HL-60 (cell line): Measurements from ENCODE around the gene B4GAT1.
A peak's percentile ranks its signal among the peaks of the same experiment; 100 is the strongest.
"Not testable (repeated sequence)": the region's sequence is repeated elsewhere in the genome, so short reads cannot be mapped to it uniquely, and the experiment has no call there.

Experiments used
- DNase-seq, 2 experiments: peaks; one replicate each; pipeline ENCODE4 v3.0.0-alpha.2; 2010 to 2020; ENCODE audit warnings: low read depth in 1 of 2, low spot score in 1 of 2
- H3K27ac ChIP-seq: fragments of 250-450 bp; sonication (Bioruptor Pico); replicated peaks from 2 replicates; pipeline ENCODE4 v1.5.1; 2020; ENCODE audit warnings: mild to moderate bottlenecking, moderate library complexity
- H3K27me3 ChIP-seq: fragments of 250-450 bp; sonication (Bioruptor Pico); 2 replicates; pipeline ENCODE4 v1.5.1; 2021; ENCODE audit warnings: mild to moderate bottlenecking, moderate library complexity; ENCODE audit not compliant: insufficient read depth, poor library complexity, severe bottlenecking
- H3K4me3 ChIP-seq: replicated peaks from 2 replicates; pipeline ENCODE4 v1.5.1; 2011; ENCODE audit warnings: mild to moderate bottlenecking, control low read depth, low read length; ENCODE audit not compliant: insufficient read depth
- GABPA ChIP-seq: IDR thresholded peaks from 2 replicates; pipeline ENCODE4 v1.6.1; 2012; ENCODE audit warnings: low read depth
- POLR2AphosphoS5 ChIP-seq: IDR thresholded peaks from 2 replicates; pipeline ENCODE4 v1.6.1; 2012; ENCODE audit warnings: low read depth
- SPI1 ChIP-seq: IDR thresholded peaks from 2 replicates; pipeline ENCODE4 v1.6.1; 2012; ENCODE audit warnings: low read depth, mild to moderate bottlenecking, borderline replicate concordance
- TF ChIP-seq, protein P1 (sequence below): IDR thresholded peaks from 2 replicates; pipeline ENCODE4 v1.6.1; 2012; ENCODE audit warnings: low read depth; ENCODE audit not compliant: insufficient replicate concordance
- TF ChIP-seq, protein P2 (sequence below): IDR thresholded peaks from one replicate; pipeline ENCODE4 v1.5.1; 2011; ENCODE audit warnings: low read length, control low read depth, inconsistent platforms; ENCODE audit not compliant: insufficient read depth

B4GAT1 gene

DNA sequence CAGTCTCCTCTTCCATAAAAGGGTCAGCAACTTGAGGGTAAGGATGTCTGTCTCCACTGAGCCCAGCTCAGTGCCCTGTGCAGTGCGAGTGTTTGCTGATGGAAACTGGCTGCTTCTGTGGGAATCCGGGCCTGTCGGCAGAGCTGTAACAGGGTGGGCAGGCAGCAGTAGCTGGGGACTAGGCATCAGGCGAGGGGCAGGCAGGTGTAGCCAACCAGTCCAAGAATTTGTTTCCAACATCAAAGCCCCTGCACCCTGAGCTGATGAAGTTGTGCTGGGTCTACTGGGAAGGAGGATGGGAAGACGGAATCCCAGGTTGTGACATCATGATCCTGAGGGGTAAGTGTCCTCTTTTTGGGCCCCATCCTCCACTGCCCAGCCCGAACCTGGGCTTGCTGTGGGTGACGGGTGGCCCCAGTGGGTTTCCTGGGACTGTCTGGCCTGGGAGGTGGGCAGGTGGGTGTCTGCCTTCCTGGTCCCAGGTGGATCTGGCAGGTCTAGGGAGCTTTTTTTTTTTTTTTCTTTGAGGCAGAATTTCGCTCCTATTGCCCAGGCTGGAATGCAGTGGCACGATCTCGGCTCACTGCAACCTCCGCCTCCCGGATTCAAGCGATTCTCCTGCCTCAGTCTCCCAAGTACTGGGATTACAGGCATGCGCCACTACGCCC is 13.1 kb upstream of the B4GAT1 start:
- TF ChIP-seq GABPA (no peak), POLR2AphosphoS5 (peak; percentile 75), SPI1 (no peak)
- TF ChIP-seq, protein P1, sequence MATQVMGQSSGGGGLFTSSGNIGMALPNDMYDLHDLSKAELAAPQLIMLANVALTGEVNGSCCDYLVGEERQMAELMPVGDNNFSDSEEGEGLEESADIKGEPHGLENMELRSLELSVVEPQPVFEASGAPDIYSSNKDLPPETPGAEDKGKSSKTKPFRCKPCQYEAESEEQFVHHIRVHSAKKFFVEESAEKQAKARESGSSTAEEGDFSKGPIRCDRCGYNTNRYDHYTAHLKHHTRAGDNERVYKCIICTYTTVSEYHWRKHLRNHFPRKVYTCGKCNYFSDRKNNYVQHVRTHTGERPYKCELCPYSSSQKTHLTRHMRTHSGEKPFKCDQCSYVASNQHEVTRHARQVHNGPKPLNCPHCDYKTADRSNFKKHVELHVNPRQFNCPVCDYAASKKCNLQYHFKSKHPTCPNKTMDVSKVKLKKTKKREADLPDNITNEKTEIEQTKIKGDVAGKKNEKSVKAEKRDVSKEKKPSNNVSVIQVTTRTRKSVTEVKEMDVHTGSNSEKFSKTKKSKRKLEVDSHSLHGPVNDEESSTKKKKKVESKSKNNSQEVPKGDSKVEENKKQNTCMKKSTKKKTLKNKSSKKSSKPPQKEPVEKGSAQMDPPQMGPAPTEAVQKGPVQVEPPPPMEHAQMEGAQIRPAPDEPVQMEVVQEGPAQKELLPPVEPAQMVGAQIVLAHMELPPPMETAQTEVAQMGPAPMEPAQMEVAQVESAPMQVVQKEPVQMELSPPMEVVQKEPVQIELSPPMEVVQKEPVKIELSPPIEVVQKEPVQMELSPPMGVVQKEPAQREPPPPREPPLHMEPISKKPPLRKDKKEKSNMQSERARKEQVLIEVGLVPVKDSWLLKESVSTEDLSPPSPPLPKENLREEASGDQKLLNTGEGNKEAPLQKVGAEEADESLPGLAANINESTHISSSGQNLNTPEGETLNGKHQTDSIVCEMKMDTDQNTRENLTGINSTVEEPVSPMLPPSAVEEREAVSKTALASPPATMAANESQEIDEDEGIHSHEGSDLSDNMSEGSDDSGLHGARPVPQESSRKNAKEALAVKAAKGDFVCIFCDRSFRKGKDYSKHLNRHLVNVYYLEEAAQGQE = peak; percentile 3
- TF ChIP-seq, protein P2, sequence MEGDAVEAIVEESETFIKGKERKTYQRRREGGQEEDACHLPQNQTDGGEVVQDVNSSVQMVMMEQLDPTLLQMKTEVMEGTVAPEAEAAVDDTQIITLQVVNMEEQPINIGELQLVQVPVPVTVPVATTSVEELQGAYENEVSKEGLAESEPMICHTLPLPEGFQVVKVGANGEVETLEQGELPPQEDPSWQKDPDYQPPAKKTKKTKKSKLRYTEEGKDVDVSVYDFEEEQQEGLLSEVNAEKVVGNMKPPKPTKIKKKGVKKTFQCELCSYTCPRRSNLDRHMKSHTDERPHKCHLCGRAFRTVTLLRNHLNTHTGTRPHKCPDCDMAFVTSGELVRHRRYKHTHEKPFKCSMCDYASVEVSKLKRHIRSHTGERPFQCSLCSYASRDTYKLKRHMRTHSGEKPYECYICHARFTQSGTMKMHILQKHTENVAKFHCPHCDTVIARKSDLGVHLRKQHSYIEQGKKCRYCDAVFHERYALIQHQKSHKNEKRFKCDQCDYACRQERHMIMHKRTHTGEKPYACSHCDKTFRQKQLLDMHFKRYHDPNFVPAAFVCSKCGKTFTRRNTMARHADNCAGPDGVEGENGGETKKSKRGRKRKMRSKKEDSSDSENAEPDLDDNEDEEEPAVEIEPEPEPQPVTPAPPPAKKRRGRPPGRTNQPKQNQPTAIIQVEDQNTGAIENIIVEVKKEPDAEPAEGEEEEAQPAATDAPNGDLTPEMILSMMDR = no peak
- no peak overlapping the region for H3K27ac ChIP-seq
- H3K4me3 ChIP-seq = no peak overlapping the region
- no peaks in the 10 kb centered on the region for H3K27me3 ChIP-seq
- no peak for DNase-seq

DNA sequence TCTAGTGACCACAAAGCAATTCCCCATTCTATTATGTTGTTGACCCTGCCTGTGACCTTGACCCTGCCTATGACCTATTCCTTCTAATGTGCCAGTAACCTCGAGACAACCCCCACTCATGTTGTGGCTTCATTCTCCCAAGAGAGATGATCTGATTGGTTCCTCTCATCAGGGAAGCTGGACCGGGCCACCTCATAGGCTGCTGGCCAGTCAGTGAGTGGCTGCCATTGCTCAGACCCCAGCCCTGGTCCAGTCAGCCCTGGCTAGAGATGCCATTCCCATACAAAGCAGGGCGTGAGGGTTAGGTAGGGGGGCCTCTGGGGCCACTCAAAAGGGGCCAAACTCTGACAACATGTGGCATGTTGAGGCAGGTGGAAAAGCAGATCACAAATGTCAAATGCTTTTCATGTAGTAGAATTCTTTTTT is 12.2 kb upstream of the B4GAT1 start:
- Histone ChIP-seq H3K27me3 (no peaks in the 10 kb centered on the region), H3K27ac (no peak overlapping the region), H3K4me3 (no peak overlapping the region)
- DNase-seq = no peak
- peak; percentile 54 for TF ChIP-seq POLR2AphosphoS5
- TF ChIP-seq, protein P2 = no peak

DNA sequence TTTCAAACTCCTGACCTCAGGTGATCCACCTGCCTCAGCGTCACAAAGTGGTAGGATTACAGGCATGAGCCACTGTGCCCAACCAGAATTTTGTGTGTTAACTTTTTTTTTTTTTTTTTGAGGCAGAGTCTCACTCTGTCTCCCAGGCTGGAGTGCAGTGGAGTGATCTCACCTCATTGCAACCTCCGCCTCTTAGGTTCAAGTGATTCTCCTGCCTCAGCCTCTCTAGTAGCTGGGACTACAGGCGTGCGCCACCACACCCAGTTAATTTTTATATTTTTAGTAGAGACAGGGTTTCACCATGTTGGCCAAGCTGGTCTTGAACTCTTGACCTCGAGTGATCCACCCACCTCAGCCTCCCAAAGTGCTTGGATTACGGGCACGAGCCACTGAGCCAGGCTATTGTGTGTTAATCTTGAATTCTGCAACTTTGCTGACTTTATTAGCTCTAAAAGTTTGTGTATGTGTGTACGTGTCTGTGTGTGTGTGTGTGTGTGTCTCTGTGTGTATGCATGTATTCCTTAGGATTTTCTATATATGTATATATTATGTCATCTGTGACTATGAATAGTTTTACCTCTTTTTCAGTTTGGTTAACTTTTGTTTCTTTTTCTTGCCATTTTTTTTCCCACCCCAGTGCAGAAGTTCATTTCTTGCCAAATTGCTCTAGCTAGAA is 3.3 kb upstream of the B4GAT1 start:
- H3K27ac ChIP-seq, H3K4me3 ChIP-seq, DNase-seq, H3K27me3 ChIP-seq: not testable (repeated sequence)

DNA sequence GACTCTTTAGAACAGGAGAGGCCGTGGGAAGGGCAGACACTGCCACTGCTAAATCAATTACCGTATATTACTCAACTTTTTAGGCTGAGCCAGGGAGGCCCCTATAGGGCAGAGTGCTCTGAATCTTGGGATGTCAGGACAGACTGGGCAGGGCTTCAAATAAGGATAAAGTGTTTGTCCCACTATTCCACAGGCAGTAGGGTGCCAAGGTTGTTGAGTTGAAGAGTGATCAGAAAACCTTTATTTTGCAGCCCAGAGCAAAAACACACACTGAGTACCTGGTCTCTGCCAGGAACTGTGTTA is 1.6 kb upstream of the B4GAT1 start:
- no peak overlapping the region for H3K27ac ChIP-seq
- TF ChIP-seq, protein P1 = no peak
- TF ChIP-seq, protein P2 = no peak
- TF ChIP-seq GABPA = no peak
- no peak for TF ChIP-seq POLR2AphosphoS5
- TF ChIP-seq SPI1 = no peak
- no peaks in the 10 kb centered on the region for H3K27me3 ChIP-seq
- no peak overlapping the region for H3K4me3 ChIP-seq
- DNase-seq = no peak
